ENCODE results near the gene PRPF31.

PRPF31 gene

DNA sequence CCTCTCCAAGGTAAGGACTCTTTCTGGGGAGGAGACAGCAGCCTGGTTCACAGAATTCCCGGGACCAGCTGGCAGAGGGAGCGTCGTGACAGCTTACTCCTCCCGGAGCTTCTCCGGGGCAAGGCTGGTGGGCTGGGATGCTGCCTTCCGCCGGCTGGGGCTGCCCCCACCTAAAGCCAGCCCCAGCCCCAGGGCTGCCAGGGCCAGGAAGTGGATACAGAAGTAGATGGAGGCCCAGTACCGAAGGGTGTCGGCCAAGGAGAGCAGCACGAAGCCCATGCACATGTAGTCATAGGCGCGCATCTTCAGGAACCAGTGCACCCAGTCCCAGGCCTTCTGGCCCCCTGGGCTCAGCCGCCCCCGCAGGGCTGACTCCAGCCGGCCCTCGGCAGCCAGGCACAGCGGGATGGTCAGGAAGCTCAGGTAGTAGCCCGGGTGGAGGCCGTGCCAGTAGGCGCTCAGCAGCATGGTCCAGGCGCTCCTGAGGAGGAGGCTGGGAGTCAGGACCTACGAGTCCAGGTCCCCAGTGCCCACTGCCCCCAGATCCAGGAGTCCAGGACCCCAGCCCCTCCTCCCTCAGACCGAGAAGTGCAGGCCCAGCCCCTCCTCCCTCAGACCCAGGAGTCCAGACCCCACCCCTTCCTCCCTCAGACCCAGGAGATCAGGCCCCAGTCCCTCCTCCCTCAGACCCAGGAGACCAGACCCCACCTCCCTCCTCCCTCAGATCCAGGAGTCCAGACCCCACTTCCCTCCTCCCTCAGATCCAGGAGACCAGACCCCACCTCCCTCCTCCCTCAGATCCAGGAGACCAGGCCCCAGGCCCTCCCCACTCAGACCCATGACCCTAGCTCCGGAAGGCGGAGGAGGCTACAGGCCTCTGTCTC, 58.6 kb downstream of the PRPF31 start:
- TF ChIP-seq GATA2 (IDR thresholded peaks at IDR 0.05; ENCODE audit: low read depth, low read length), result no peak
- TF ChIP-seq GATA3 (IDR thresholded peaks at IDR 0.05; ENCODE audit: low read depth, low read length), result no peak

DNA sequence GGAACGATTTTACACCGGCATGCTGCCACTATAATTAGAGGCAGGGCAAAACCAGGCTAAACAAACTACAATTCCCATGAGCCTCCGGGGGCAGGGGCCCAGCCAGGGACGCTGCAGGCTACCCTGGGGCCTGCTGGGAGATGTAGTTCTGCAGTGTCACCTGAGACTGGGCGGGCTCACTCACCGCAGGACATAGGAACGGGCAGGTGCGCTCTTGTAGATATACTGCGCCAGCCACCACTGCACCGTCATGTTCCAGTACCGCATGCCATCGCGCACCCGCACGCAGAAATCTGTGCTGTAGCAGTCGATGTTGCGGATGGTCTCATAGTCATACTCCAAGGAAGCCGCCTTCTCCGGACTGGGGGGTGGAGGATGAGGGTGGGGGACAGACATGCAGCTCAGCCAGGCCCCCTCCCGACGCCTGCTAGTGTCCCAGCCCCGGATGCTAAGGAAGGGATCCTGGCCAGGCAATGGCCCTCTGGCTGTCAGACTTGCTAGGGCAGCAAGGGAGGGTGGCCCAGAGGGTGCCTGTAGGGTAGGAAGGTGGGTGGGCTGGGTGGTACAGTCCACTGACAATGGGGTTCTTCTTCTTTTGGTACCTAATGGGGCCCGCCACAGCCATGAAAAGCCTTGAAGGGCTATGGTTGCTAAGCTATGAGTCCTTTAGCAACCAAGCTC, 63.2 kb downstream of the PRPF31 start:
- no peak for TF ChIP-seq GATA2 (IDR thresholded peaks at IDR 0.05; ENCODE audit: low read depth, low read length)
- TF ChIP-seq GATA3 (IDR thresholded peaks at IDR 0.05; ENCODE audit: low read depth, low read length), result no peak

DNA sequence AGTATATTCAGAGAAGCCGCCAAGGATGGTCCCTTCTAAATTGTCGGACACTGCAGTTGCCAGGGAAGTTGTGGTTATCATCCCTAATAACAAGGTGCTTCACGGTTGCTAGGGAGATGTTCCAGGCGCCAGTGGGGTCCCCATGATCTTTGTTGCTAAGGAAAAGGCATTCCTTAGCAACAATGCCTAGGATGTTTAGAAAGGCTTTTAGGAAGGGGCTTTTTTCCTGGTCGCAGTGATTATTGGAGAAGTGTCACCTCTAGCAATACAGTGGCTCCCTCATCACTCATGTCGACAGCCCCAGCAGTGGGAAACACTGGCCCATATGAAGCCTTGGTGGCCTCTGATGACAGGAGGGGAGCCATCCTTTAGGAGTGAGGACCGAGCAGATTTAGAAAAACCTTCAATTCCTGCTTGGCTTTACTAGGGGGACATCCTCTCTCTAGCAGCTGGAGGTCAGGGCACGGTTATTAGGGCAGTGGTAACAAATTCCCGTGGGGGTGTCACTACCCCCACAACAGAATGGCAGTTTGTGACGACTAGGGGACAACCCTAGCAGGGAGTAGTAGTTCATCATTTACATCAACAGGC, 63.8 kb downstream of the PRPF31 start:
- TF ChIP-seq GATA3 (IDR thresholded peaks at IDR 0.05; ENCODE audit: low read depth, low read length), result no peak
- TF ChIP-seq GATA2 (IDR thresholded peaks at IDR 0.05; ENCODE audit: low read depth, low read length), result no peak

DNA sequence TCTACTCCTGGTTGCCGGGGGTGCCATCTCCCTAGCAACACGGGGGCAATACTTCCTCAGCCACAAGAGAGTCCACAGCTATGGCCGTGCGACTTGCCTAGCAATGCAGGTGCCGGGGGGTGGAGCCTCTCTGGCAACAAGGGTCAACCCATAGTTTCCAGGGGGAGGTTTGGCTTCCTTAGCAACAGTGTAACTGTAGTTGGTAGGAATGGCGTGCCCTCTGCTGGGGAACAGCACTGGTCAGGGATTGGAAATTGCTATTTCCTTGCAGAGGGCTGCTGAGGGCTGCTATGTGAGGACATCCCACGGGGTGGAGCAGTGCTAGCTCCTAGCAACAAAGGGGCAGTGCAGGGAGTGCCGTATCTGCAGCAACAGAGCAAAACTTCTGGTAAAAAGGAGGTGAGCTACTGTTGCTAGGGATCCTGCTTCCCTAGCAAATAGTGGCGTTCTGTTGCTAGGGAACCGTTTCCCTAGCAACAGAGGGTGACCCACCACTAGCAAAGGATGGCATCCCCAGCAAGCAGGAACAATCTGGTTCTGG, 64.4 kb downstream of the PRPF31 start:
- TF ChIP-seq GATA3 (IDR thresholded peaks at IDR 0.05; ENCODE audit: low read depth, low read length) (no peak), GATA2 (IDR thresholded peaks at IDR 0.05; ENCODE audit: low read depth, low read length) (no peak)

DNA sequence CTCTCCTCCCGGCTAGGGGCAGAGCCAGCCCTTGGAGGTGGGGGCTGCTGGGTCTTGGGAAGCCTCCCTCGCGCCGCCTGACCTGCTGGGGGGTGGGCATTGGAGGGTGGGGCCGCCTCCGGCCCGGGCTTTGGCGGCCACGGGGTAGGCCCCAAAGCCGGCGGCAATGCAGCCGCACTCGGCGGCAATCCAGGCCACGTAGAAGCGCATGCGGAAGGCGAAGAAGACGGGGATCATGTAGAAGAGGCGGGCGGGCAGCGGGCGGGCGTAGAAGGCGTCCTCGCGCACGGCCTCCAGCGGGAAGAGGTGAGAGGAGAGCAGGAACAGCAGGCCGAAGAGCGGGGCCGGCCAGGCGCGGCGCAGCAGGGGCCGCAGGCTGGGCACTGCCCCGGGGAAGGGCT, 65.1 kb downstream of the PRPF31 start:
- TF ChIP-seq GATA2 (IDR thresholded peaks at IDR 0.05; ENCODE audit: low read depth, low read length), result no peak
- no peak for TF ChIP-seq GATA3 (IDR thresholded peaks at IDR 0.05; ENCODE audit: low read depth, low read length)

Data from SH-SY5Y (cell line).